Peyer's patch (tissue), 4 donors: ENCODE data around the gene CORO7. TPM values are rescaled to one million over a fixed set of nuclear protein-coding genes. Genes with fewer than 3 reads are reported as not detected.

Source experiments
- DNase-seq, 3 donors: peaks; one replicate each; pipeline ENCODE4 v3.0.0-alpha.2; 2017 to 2019
- H3K27ac ChIP-seq, 4 donors: fragments of 200-600 bp; sonication (generic); one replicate each; pipeline ENCODE4 v1.5.1; 2016 to 2019
- H3K27me3 ChIP-seq, 2 donors: fragments of 200-600 bp; sonication (generic); one replicate each; pipeline ENCODE4 v1.5.1; 2019
- H3K36me3 ChIP-seq, 3 donors: fragments of 200-600 bp; sonication (generic); one replicate each; pipeline ENCODE4 v1.5.1; 2016 to 2019
- H3K4me1 ChIP-seq, 4 donors: fragments of 200-600 bp; sonication (generic); one replicate each; pipeline ENCODE4 v1.5.1; 2016 to 2019
- H3K4me3 ChIP-seq, 4 donors: fragments of 200-600 bp; sonication (generic); 1 replicate in 3 of 4; 2 replicates in 1 of 4; pipeline ENCODE4 v1.5.1; 2016 to 2019; ENCODE audit warnings: mild to moderate bottlenecking in 1 of 4
- H3K9me3 ChIP-seq, 4 donors: fragments of 200-600 bp; sonication (generic); one replicate each; pipeline ENCODE4 v1.5.1; 2016 to 2019; ENCODE audit warnings: mild to moderate bottlenecking in 1 of 4
- POLR2A ChIP-seq, 2 donors: fragments of 450-650 bp; IDR thresholded peaks; one replicate each; pipeline ENCODE4 v1.5.1; 2017; ENCODE audit warnings: antibody characterized with exemption in 2 of 2, mild to moderate bottlenecking in 2 of 2, moderate library complexity in 2 of 2
- total RNA-seq, 4 donors: library from RNA; depleted of rRNA; stranded (reverse); fragments of >200 nt; gene quantifications; one replicate each; pipeline ENCODE4 v1.1.0, GENCODE V29; 2016
- TF ChIP-seq, protein P1 (sequence below), 6 experiments: fragments of 450-650 bp in 4 of 6; fragments of 200-600 bp in 2 of 6; sonication (generic) in 1 of 6; IDR thresholded peaks; one replicate each; pipeline ENCODE4 v1.5.1; 2017 to 2019; ENCODE audit warnings: antibody characterized with exemption in 6 of 6, mild to moderate bottlenecking in 3 of 6, moderate library complexity in 1 of 6

CORO7 gene
- total RNA-seq, 4 donors from 2014 or later = 73.4 to 219 (median 110) TPM

DNA sequence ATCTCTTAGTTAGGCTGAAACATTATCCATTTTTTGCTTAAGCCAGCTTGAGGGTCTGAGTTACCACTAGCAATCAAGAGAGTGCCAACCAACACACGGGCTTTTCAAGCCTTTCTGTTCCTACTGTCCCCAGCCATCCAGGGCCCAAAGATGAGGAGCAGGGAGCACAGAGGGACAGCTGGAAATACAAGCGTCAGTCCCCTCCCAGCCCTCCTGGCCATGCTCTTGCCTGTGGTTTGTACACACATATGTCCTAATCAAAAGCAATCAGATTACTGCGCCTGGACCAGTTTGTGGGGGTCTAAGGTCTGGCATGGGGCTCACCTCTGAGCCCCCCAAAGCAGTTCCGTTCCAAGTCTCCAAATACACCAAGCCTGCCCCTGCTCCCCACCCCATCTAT lies 3.5 kb downstream of the CORO7 start:
- DNase-seq = no peak
- TF ChIP-seq, protein P1, sequence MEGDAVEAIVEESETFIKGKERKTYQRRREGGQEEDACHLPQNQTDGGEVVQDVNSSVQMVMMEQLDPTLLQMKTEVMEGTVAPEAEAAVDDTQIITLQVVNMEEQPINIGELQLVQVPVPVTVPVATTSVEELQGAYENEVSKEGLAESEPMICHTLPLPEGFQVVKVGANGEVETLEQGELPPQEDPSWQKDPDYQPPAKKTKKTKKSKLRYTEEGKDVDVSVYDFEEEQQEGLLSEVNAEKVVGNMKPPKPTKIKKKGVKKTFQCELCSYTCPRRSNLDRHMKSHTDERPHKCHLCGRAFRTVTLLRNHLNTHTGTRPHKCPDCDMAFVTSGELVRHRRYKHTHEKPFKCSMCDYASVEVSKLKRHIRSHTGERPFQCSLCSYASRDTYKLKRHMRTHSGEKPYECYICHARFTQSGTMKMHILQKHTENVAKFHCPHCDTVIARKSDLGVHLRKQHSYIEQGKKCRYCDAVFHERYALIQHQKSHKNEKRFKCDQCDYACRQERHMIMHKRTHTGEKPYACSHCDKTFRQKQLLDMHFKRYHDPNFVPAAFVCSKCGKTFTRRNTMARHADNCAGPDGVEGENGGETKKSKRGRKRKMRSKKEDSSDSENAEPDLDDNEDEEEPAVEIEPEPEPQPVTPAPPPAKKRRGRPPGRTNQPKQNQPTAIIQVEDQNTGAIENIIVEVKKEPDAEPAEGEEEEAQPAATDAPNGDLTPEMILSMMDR (IDR thresholded peaks at IDR 0.05) = no peak
- TF ChIP-seq POLR2A (IDR thresholded peaks at IDR 0.05) = no peak
- Histone ChIP-seq H3K4me1 (peaks cover 0 to 34% (median 7%) of the 10 kb centered on the region in 4 donors), H3K9me3 (no peaks in the 10 kb centered on the region), H3K27me3 (no peaks in the 10 kb centered on the region), H3K36me3 (peaks cover 0 to 36% (median 0%) of the 10 kb centered on the region in 3 donors), H3K4me3 (no peak overlapping the region), H3K27ac (no peak overlapping the region)

DNA sequence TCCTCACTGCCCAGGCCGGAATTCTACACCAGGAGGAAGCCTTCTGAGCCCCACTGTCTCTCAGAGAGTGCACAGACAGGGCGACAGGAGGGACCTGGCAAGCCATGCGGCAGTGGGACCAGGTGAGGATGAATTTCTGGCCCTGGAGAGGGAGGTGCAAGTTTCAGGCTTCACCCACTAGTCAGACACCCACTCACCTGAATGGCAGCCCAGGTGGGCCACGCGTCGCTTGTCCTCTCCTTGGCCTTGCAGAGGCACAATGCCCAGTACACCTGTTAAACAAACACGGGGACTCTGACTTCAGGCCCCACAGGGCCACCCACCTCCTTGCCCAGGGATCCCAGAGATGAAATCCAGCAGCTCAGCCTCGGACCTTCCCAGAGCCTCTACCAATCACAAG lies 4.2 kb downstream of the CORO7 start:
- no peak overlapping the region for H3K4me3 ChIP-seq
- H3K27ac ChIP-seq = peak overlapping the region in 2 of 4 donors; percentile 52 to 73
- no peak for TF ChIP-seq POLR2A (IDR thresholded peaks at IDR 0.05)
- TF ChIP-seq, protein P1 (IDR thresholded peaks at IDR 0.05) = no peak
- peaks cover 0 to 43% (median 0%) of the 10 kb centered on the region in 3 donors for H3K36me3 ChIP-seq
- no peak for DNase-seq
- no peaks in the 10 kb centered on the region for H3K9me3 ChIP-seq
- H3K4me1 ChIP-seq = peaks cover 0 to 33% (median 7%) of the 10 kb centered on the region in 4 donors
- no peaks in the 10 kb centered on the region for H3K27me3 ChIP-seq

DNA sequence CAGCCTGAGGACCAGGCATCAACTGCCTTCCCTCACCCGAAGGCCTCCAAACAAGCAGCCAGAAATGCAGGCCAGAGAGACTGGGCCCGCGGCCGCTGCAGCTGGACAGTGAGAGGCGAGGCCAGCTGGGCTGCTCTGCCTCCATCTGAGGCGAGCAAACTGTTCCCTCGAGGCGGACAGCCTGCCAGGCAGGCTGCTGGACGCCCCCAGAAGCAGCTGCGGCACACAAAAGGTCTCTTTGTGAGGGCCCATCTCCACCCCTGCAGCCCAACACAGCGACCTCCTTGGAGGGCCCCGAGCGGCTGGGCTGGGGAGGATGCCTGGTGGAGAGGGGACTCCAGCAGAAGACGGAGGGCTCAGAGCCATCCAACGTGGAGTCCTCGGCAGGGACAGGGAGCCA lies 4.7 kb downstream of the CORO7 start:
- H3K27ac ChIP-seq = peak overlapping the region in 2 of 4 donors; percentile 52 to 73
- no peak for DNase-seq
- no peaks in the 10 kb centered on the region for H3K9me3 ChIP-seq
- no peaks in the 10 kb centered on the region for H3K27me3 ChIP-seq
- H3K4me3 ChIP-seq = no peak overlapping the region
- peaks cover 0 to 48% (median 0%) of the 10 kb centered on the region in 3 donors for H3K36me3 ChIP-seq
- TF ChIP-seq POLR2A (IDR thresholded peaks at IDR 0.05) = no peak
- TF ChIP-seq, protein P1 (IDR thresholded peaks at IDR 0.05) = no peak
- peaks cover 0 to 29% (median 7%) of the 10 kb centered on the region in 4 donors for H3K4me1 ChIP-seq

DNA sequence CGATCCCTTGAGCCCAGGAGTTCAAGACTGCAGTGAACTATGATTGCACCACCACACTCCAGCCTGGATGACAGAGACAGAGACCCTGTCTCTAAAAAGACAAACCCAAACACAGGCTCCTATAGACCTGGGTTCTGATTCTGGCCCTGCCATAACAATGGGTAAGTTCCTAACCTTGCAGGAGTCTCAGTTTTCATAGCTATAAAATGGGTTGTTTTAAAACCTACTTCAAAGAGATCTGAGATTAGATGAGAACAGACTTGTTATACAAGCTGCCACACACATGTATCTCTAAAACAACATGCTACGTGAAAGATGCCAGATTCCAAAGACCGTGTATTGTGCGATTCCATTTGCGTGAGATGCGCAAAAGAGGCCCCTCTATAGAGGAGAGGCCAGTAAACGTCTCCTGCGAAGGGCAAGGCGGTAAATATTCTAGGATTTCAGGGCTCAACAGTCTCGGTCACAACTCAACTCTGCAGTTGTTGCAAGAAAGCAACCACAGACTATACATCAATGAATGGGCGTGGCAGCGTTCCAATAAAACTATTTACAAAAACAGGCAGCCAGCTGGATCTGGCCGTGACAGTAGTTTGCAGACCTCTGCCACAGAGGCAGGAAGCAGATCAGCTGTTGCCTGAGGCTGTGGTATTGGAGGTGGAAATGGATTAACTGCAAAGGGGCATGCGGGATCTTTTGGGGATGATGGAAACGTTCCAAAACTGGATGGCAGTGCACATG lies 5.9 kb downstream of the CORO7 start:
- H3K4me1 ChIP-seq = peaks cover 0 to 29% (median 7%) of the 10 kb centered on the region in 4 donors
- H3K27ac ChIP-seq = peak overlapping the region in 3 of 4 donors; percentile 4 to 73 (median 37)
- no peaks in the 10 kb centered on the region for H3K27me3 ChIP-seq
- peak in 2 of 3 donors; percentile 30 to 73 for DNase-seq
- peaks cover 0 to 59% (median 0%) of the 10 kb centered on the region in 3 donors for H3K36me3 ChIP-seq
- no peak overlapping the region for H3K4me3 ChIP-seq
- H3K9me3 ChIP-seq = no peaks in the 10 kb centered on the region
- no peak for TF ChIP-seq POLR2A (IDR thresholded peaks at IDR 0.05)
- TF ChIP-seq, protein P1 (IDR thresholded peaks at IDR 0.05) = no peak

DNA sequence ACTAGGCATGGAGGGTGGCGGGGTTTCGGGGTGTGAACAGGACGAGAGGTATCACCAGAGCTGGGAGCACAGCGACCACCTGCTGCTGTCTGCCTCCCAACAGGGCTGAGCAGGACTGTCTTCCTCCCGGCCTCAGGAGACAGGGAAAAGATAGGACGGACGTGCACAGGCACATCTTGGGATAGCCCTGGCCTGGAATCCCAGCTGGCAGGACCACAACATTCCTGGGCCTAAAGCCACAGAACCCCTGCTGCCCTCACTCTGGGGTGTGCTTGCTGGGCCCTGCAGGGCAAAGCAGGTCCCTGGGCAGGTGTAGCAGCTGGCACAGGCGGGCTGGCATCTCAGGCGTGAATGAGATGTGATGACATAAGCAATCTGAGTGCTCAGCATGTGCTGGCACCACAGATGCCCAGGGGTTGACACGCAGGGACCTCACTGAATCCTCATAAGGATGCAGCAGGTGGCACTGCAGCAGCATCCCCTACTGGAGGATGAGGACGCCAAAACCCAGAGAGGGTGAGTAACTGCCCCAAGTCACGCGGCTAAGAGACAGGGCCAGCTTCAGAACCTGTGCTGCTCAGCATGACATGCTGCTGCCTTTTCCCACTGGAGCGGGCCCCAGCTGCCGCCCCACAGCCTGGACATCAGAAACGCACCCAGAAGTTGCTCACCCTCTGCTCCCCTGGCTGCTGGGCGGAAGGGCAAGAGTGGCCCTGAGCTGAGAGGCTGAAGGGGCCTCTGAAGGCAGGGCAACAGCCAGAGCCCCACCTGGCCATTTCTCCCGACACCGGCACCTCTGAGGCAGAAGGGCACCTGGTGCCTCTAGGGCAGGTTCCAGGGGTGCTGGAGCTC lies 7.1 kb downstream of the CORO7 start:
- Histone ChIP-seq H3K4me1 (peaks cover 0 to 19% (median 0%) of the 10 kb centered on the region in 4 donors), H3K36me3 (peaks cover 0 to 71% (median 0%) of the 10 kb centered on the region in 3 donors), H3K9me3 (no peaks in the 10 kb centered on the region), H3K27ac (no peak overlapping the region), H3K4me3 (no peak overlapping the region), H3K27me3 (no peaks in the 10 kb centered on the region)
- DNase-seq = no peak
- no peak for TF ChIP-seq POLR2A (IDR thresholded peaks at IDR 0.05)

DNA sequence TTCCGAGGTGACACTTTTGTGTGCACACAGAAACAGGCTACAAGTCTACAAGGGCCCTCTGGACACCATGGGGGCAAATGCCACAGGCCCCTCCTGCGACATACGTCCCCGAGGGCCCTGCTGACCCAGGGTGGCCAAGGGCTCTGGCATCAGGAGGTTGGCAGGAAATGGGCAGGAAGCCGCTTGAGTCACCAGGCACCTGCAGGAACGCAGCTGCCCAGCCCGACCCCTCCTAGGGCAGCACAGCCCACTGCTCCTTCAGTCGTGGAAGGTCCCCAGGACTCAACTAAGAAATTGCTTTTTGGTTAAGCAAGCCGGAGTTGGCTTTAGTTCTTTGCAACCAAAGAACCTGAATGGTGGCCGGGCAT lies 8.1 kb downstream of the CORO7 start:
- Histone ChIP-seq H3K27ac (no peak overlapping the region), H3K4me1 (peaks cover 0 to 18% (median 0%) of the 10 kb centered on the region in 4 donors), H3K4me3 (no peak overlapping the region), H3K36me3 (peaks cover 0 to 80% (median 0%) of the 10 kb centered on the region in 3 donors), H3K27me3 (no peaks in the 10 kb centered on the region), H3K9me3 (no peaks in the 10 kb centered on the region)
- no peak for TF ChIP-seq POLR2A (IDR thresholded peaks at IDR 0.05)
- TF ChIP-seq, protein P1 (IDR thresholded peaks at IDR 0.05) = no peak
- no peak for DNase-seq
